ENCODE data around the gene RAPGEF4. TPM values are rescaled to one million over a fixed set of nuclear protein-coding genes. Genes with fewer than 3 reads are reported as not detected.

Gene RAPGEF4
- total RNA-seq, 1 experiment from 2014 or later: 1.4 TPM

GRCh38 chr2:172993139-172993538, 257.5 kb downstream of the RAPGEF4 start:
- H3K14ac ChIP-seq (ENCODE audit: insufficient read depth, low read length): no peak overlapping the region
- no peak overlapping the region for H3T11ph ChIP-seq (ENCODE audit: low read length)
- H3K18ac ChIP-seq (ENCODE audit: insufficient read length, low read depth, low read length): no peak overlapping the region
- H3K27me3 ChIP-seq (ENCODE audit: insufficient read depth, low read length): no peaks in the 10 kb centered on the region
- H3K27me3 Mint-ChIP-seq (ENCODE audit: low read depth): no peaks in the 10 kb centered on the region; the same call in 1 of the 2 replicates
- H4K20me1 ChIP-seq (ENCODE audit: control insufficient read depth, insufficient read depth, insufficient read length): no peaks in the 10 kb centered on the region
- H4K5ac ChIP-seq (ENCODE audit: insufficient read length, low read depth, low read length): no peak overlapping the region
- TF ChIP-seq CTCF (conservative IDR thresholded peaks at IDR 0.05): no peak
- H2AK5ac ChIP-seq (ENCODE audit: insufficient read length, low read length): no peak overlapping the region
- H3K36me3 Mint-ChIP-seq (ENCODE audit: insufficient read depth in 1 of 3, low read depth in 3 of 3): no peaks in the 10 kb centered on the region
- no peak overlapping the region for H2BK15ac ChIP-seq (ENCODE audit: low read depth, low read length)
- peaks cover 5% of the 10 kb centered on the region; the same call in 1 of the 2 replicates for H3K4me1 ChIP-seq (ENCODE audit: insufficient read depth, low read length)
- no peak overlapping the region for H3K23ac ChIP-seq (ENCODE audit: insufficient read length, low read depth, low read length)
- no peak for DNase-seq
- no peak overlapping the region for H3K4ac ChIP-seq (ENCODE audit: low read depth, low read length)
- H2BK5ac ChIP-seq (ENCODE audit: insufficient read length, low read length): no peak overlapping the region
- H4K91ac ChIP-seq (ENCODE audit: insufficient read length, low read depth, low read length): no peak overlapping the region
- H3K56ac ChIP-seq (ENCODE audit: insufficient read length, low read depth, low read length): no peak overlapping the region
- H2AFZ ChIP-seq (ENCODE audit: low read length): no peak overlapping the region
- H2BK20ac ChIP-seq (ENCODE audit: low read depth, low read length, poor library complexity, severe bottlenecking): no peak overlapping the region
- H2BK120ac ChIP-seq (ENCODE audit: low read depth, low read length, poor library complexity, severe bottlenecking): no peak overlapping the region
- no peaks in the 10 kb centered on the region for H3K9me3 ChIP-seq (ENCODE audit: control insufficient read depth, low read depth, low read length)
- no peaks in the 10 kb centered on the region for H3K9me3 Mint-ChIP-seq
- H3K4me2 ChIP-seq (ENCODE audit: insufficient read depth, insufficient read length, low read length): no peak overlapping the region
- H3K9ac ChIP-seq (ENCODE audit: extremely low read depth, insufficient read length, low read length): no peak overlapping the region
- H3K79me2 ChIP-seq (ENCODE audit: insufficient read depth, low read length): no peaks in the 10 kb centered on the region
- H3K79me1 ChIP-seq (ENCODE audit: insufficient read depth, low read depth, low read length, poor library complexity, severe bottlenecking): no peaks in the 10 kb centered on the region
- WGBS (ENCODE audit: extremely low coverage, insufficient read length, low lambda C conversion rate): no CpG with 5 or more reads among the region's 4 CpGs
- no peak overlapping the region for H3K27ac ChIP-seq (ENCODE audit: insufficient read length, low read depth, low read length)
- H4K8ac ChIP-seq (replicated peaks; ENCODE audit: insufficient read length, low read depth, low read length): no peak overlapping the region
- H3K23me2 ChIP-seq (ENCODE audit: insufficient read length, low read depth, low read length, poor library complexity, severe bottlenecking): no peaks in the 10 kb centered on the region
- H3K4me1 Mint-ChIP-seq: peaks cover 10 to 13% of the 10 kb centered on the region in 2 experiments
- H3K27ac Mint-ChIP-seq: no peak overlapping the region
- no peak overlapping the region for H3K4me3 Mint-ChIP-seq
- no peak overlapping the region for H2BK12ac ChIP-seq (ENCODE audit: insufficient read length, low read depth, low read length)
